Lung (tissue), 12 donors: ENCODE results near the gene SLC16A6. TPM values are rescaled to one million over a fixed set of nuclear protein-coding genes. Genes with fewer than 3 reads are reported as not detected.

ENCODE experiments used
- ATAC-seq: fragments of 200-7000 bp; cut with Tn5 transposase; one replicate; pipeline ENCODE4 v1.9.1; 2020; ENCODE audit warnings: moderate number of reproducible peaks; ENCODE audit not compliant: insufficient read depth, low FRiP score
- DNase-seq, 3 donors: peaks; one replicate each; pipeline ENCODE4 v3.0.0-alpha.2; 2013 to 2017
- H3K27ac ChIP-seq, 2 donors: one replicate each; pipeline ENCODE4 v1.5.1; 2013; ENCODE audit warnings: mild to moderate bottlenecking in 2 of 2, moderate library complexity in 2 of 2, control low read depth in 1 of 2, inconsistent platforms in 1 of 2, low read depth in 1 of 2, low read length in 1 of 2
- H3K27me3 ChIP-seq, 3 donors: one replicate each; pipeline ENCODE4 v1.5.1; 2013; ENCODE audit warnings: low read length in 2 of 3; ENCODE audit not compliant: control insufficient read depth in 3 of 3, insufficient read depth in 3 of 3
- H3K36me3 ChIP-seq, 4 donors: one replicate each; pipeline ENCODE4 v1.5.1; 2013; ENCODE audit warnings: low read length in 4 of 4, mild to moderate bottlenecking in 1 of 4, moderate library complexity in 1 of 4; ENCODE audit not compliant: control insufficient read depth in 4 of 4, insufficient read depth in 4 of 4
- H3K4me1 ChIP-seq, 5 donors: one replicate each; pipeline ENCODE4 v1.5.1; 2013; ENCODE audit warnings: low read length in 5 of 5, mild to moderate bottlenecking in 2 of 5, moderate library complexity in 1 of 5; ENCODE audit not compliant: control insufficient read depth in 5 of 5, insufficient read depth in 5 of 5
- H3K4me3 ChIP-seq: one replicate; pipeline ENCODE4 v1.5.1; 2013; ENCODE audit warnings: mild to moderate bottlenecking, control low read depth, moderate library complexity
- H3K9ac ChIP-seq, 2 donors: one replicate each; pipeline ENCODE4 v1.5.1; 2013; ENCODE audit warnings: low read length in 2 of 2, control low read depth in 1 of 2; ENCODE audit not compliant: insufficient read depth in 1 of 2
- H3K9me3 ChIP-seq, 4 donors: one replicate each; pipeline ENCODE4 v1.5.1; 2013; ENCODE audit warnings: low read length in 3 of 4, mild to moderate bottlenecking in 1 of 4, moderate library complexity in 1 of 4; ENCODE audit not compliant: control insufficient read depth in 4 of 4, insufficient read depth in 3 of 4
- CTCF ChIP-seq: IDR thresholded peaks from 2 replicates; pipeline ENCODE4 v1.5.1; 2012; ENCODE audit warnings: mild to moderate bottlenecking; ENCODE audit errors: control extremely low read depth, extremely low read depth
- WGBS, 2 donors: extraction: QIAGEN DNeasy Blood & Tissue Kit; methylation state at CpG; one replicate each; pipeline ENCODE4 v1.1.7; 2013; 5-methylcytosine and 5-hydroxymethylcytosine counted together
- polyA plus RNA-seq, 2 donors: library from polyadenylated mRNA; stranded (reverse); fragments of 200-250 nt; gene quantifications; one replicate each; pipeline ENCODE4 v1.2.1, GENCODE V29; 2013
- total RNA-seq, 2 donors: library from RNA; depleted of rRNA in 1 of 2; stranded (reverse); fragments of >200 nt in 1 of 2; gene quantifications; one replicate each; pipeline ENCODE4 v1.2.1, GENCODE V29; 2014 to 2021
- donor health status: control.
- donor health status: control.
- donor health status: Bipolar disorder and iron deficiency.
- donor health status: healthy.
- donor health status: DM: yes; HTN: yes; CAD: no.

SLC16A6 gene
- total and polyA plus RNA-seq, 4 donors = 2.0 to 10.9 (median 4.8) TPM

DNA sequence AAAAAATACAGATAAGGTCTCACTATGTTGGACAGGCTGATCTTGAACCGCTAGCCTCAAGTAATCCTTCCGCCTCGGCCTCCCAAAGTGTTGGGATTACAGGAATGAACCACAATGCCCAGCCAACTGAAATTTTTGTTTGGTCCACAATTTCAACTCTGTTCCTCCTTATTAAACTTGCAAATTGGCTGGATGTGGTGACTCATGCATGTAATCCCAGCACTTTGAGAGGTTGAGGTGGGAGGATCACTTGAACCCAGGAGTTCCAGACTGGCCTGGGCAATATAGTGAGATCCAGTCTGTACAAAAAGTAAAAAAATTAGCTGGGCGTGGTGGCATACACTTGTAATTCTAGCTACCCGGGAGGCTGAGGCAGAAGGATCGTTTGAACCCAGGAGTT, 13.8 kb upstream of the SLC16A6 start:
- Histone ChIP-seq H3K4me1 (peaks cover 0 to 5% (median 0%) of the 10 kb centered on the region in 5 donors), H3K9ac (no peak overlapping the region), H3K4me3 (no peak overlapping the region), H3K36me3 (no peaks in the 10 kb centered on the region), H3K27ac (no peak overlapping the region), H3K9me3 (no peaks in the 10 kb centered on the region), H3K27me3 (no peaks in the 10 kb centered on the region)
- DNase-seq (no peak), ATAC-seq (no peak)
- TF ChIP-seq CTCF = no peak
- WGBS, 2 donors = 98 to 99% methylated on average over 6 of the region's 6 CpGs

DNA sequence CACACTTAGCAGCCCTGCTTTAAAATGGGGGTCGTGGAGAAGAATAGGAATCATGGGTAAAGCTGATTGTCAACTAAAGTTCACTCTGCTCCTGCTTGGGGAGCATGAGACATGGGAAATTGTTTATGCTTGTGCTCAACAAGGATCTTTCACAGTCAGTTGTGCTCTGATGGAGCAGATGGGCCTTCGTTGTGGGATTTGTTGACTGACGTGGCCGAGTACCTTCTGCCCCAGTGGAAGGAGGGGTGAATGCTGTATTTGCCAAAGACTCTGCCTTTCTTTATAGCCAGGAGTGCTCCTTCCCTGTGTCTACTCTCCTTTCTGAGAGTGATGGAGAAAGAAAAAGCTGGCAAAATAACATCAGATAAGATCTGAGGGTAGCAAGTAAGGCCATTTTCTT, 11.7 kb upstream of the SLC16A6 start:
- no peaks in the 10 kb centered on the region for H3K27me3 ChIP-seq
- TF ChIP-seq CTCF = no peak
- no peak overlapping the region for H3K9ac ChIP-seq
- H3K36me3 ChIP-seq = no peaks in the 10 kb centered on the region
- WGBS, 2 donors = 70 to 74% methylated on average over 4 of the region's 4 CpGs
- DNase-seq = no peak
- ATAC-seq = no peak
- H3K9me3 ChIP-seq = no peaks in the 10 kb centered on the region
- peaks cover 0 to 5% (median 0%) of the 10 kb centered on the region in 5 donors for H3K4me1 ChIP-seq
- no peak overlapping the region for H3K27ac ChIP-seq
- H3K4me3 ChIP-seq = no peak overlapping the region

- peaks cover 0 to 5% (median 0%) of the 10 kb centered on the region in 5 donors for H3K4me1 ChIP-seq
- no peaks in the 10 kb centered on the region for H3K27me3 ChIP-seq
- no peak overlapping the region for H3K4me3 ChIP-seq
- TF ChIP-seq CTCF = no peak
- DNase-seq (no peak), ATAC-seq (no peak)
- H3K27ac ChIP-seq = no peak overlapping the region
- no peaks in the 10 kb centered on the region for H3K9me3 ChIP-seq
- no peak overlapping the region for H3K9ac ChIP-seq
- no peaks in the 10 kb centered on the region for H3K36me3 ChIP-seq
- 86 to 87% methylated on average over 10 of the region's 10 CpGs for WGBS, 2 donors
Observed at GRCh38 chr17:68302066-68302564, 11.2 kb upstream of the SLC16A6 start.

GRCh38 chr17:68301438-68301959, 10.6 kb upstream of the SLC16A6 start:
- Histone ChIP-seq H3K9me3 (no peaks in the 10 kb centered on the region), H3K27ac (no peak overlapping the region), H3K27me3 (no peaks in the 10 kb centered on the region), H3K9ac (no peak overlapping the region), H3K4me3 (no peak overlapping the region), H3K36me3 (no peaks in the 10 kb centered on the region), H3K4me1 (peaks cover 0 to 5% (median 0%) of the 10 kb centered on the region in 5 donors)
- WGBS, 2 donors = 69 to 78% methylated on average over 9 of the region's 9 CpGs
- no peak for TF ChIP-seq CTCF
- ATAC-seq (no peak), DNase-seq (no peak)
